Vagina (tissue), 2 donors: ENCODE data around the gene FMNL2. TPM values are rescaled to one million over a fixed set of nuclear protein-coding genes. Genes with fewer than 3 reads are reported as not detected.
A peak's percentile ranks its signal among the peaks of the same experiment; 100 is the strongest.

Source experiments
- DNase-seq, 2 donors: peaks; one replicate each; pipeline ENCODE4 v3.0.0-alpha.2; 2017; ENCODE audit errors: extremely low spot score in 2 of 2
- H3K27ac ChIP-seq: fragments of 200-600 bp; sonication (generic); one replicate; pipeline ENCODE4 v1.5.1; 2019
- H3K27me3 ChIP-seq: fragments of 200-600 bp; sonication (generic); one replicate; pipeline ENCODE4 v1.5.1; 2019
- H3K36me3 ChIP-seq, 2 donors: fragments of 200-600 bp; sonication (generic); one replicate each; pipeline ENCODE4 v1.5.1; 2017 to 2019
- H3K4me1 ChIP-seq: fragments of 200-600 bp; sonication (generic); one replicate; pipeline ENCODE4 v1.5.1; 2019
- H3K4me3 ChIP-seq, 2 donors: fragments of 200-600 bp; sonication (generic); 1 replicate in 1 of 2; 2 replicates in 1 of 2; pipeline ENCODE4 v1.5.1; 2016 to 2019
- H3K9me3 ChIP-seq: fragments of 200-600 bp; sonication (generic); one replicate; pipeline ENCODE4 v1.5.1; 2019
- POLR2A ChIP-seq, 2 donors: fragments of 450-650 bp; IDR thresholded peaks; one replicate each; pipeline ENCODE4 v1.6.1; 2017; ENCODE audit warnings: antibody characterized with exemption in 2 of 2, mild to moderate bottlenecking in 2 of 2, moderate library complexity in 2 of 2
- POLR2AphosphoS5 ChIP-seq, 2 donors: sonication (generic); formaldehyde crosslinking; IDR thresholded peaks; one replicate each; pipeline ENCODE4 v1.9.0; 2017; ENCODE audit warnings: antibody characterized with exemption in 2 of 2, mild to moderate bottlenecking in 2 of 2, low read depth in 1 of 2; ENCODE audit not compliant: insufficient read depth in 1 of 2
- intact Hi-C: fragments of 100-400 bp; cut with DNase I; formaldehyde crosslinking; loops from one replicate; pipeline ENCODE4 v1.15.1; 2023
- total RNA-seq: library from RNA; depleted of rRNA; stranded (reverse); fragments of >200 nt; gene quantifications from one replicate; pipeline ENCODE4 v1.2.3, GENCODE V29; 2016
- TF ChIP-seq, protein P1 (sequence below), 3 experiments: fragments of 450-650 bp in 2 of 3; fragments of 200-600 bp in 1 of 3; sonication (generic) in 1 of 3; IDR thresholded peaks; one replicate each; pipeline ENCODE4 v1.5.1; 2017 to 2019; ENCODE audit warnings: antibody characterized with exemption in 3 of 3, mild to moderate bottlenecking in 2 of 3, moderate library complexity in 2 of 3

Gene FMNL2
- total RNA-seq, 1 donor from 2014 or later: 35.4 TPM

DNA sequence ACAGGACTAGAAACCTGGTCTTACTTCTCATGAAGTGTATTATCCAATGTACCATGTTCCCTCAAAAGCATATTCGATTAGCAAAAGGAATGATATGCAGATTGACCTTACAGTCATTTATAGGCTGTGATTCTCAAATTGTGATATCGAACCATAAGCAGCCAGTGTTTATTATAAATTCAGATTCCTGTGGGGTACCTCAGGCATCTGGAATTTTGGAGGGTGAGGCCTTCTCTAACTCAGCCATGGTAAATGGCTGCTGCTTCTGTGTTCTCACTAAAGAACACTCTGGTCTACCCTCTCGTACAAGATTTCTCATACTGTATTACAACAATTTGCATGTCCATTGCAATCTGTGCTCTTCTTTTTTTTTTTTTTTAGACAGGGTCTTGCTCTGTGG is 297.8 kb downstream of the FMNL2 start:
- DNase-seq: no peak

DNA sequence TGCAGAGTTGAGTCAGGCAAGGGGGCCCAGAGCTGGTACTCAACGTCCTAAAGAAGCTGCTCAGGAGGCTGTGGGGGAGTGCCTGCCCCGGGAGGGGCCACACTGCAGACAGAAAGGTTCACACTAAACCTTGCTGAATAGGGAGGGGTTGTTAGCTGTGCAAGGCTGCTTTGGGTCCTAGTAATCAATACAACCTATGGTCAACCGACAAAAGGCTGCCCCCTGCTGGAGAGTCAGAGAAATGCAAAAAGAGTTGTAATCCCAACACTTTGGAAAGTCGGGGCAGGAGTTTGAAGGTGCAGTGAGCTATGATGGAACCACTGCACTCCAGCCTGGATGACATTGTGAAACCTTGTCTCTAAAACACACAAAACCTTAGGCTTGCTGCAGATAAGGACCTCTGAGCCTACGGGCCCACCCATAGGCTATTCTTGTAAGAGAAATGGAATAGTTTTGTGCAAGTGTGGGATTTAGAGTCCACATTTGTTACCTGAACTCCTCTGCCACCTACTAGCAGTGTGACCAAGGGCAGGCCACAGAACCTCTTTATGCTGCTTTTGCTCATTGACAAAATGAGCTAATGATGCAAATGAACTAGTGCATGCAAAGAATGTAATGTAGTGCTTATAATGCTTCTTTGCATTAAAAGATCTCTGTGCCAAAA is 300.8 kb downstream of the FMNL2 start:
- DNase-seq: no peak
- no peak overlapping the region for H3K4me3 ChIP-seq
- H3K9me3 ChIP-seq: no peaks in the 10 kb centered on the region
- no peak overlapping the region for H3K27ac ChIP-seq
- peaks cover 0 to 44% of the 10 kb centered on the region in 2 donors for H3K36me3 ChIP-seq
- TF ChIP-seq, protein P1, sequence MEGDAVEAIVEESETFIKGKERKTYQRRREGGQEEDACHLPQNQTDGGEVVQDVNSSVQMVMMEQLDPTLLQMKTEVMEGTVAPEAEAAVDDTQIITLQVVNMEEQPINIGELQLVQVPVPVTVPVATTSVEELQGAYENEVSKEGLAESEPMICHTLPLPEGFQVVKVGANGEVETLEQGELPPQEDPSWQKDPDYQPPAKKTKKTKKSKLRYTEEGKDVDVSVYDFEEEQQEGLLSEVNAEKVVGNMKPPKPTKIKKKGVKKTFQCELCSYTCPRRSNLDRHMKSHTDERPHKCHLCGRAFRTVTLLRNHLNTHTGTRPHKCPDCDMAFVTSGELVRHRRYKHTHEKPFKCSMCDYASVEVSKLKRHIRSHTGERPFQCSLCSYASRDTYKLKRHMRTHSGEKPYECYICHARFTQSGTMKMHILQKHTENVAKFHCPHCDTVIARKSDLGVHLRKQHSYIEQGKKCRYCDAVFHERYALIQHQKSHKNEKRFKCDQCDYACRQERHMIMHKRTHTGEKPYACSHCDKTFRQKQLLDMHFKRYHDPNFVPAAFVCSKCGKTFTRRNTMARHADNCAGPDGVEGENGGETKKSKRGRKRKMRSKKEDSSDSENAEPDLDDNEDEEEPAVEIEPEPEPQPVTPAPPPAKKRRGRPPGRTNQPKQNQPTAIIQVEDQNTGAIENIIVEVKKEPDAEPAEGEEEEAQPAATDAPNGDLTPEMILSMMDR (IDR thresholded peaks at IDR 0.05): peak; percentile 47 to 84 (median 68)
- TF ChIP-seq POLR2A (IDR thresholded peaks at IDR 0.05): no peak
- no peaks in the 10 kb centered on the region for H3K27me3 ChIP-seq
- no peaks in the 10 kb centered on the region for H3K4me1 ChIP-seq
- intact Hi-C loops: loop anchor here (5.0 kb wide), 1 partner anchor 443 kb away; no protein-coding TSS in a partner anchor

More for the DNA sequence above, 297.8 kb downstream of the FMNL2 start:
- no peaks in the 10 kb centered on the region for H3K4me1 ChIP-seq
- no peak overlapping the region for H3K4me3 ChIP-seq
- no peak overlapping the region for H3K27ac ChIP-seq
- H3K27me3 ChIP-seq: no peaks in the 10 kb centered on the region
- H3K36me3 ChIP-seq: peaks cover 0 to 35% of the 10 kb centered on the region in 2 donors
- intact Hi-C loops: no loop called here
- TF ChIP-seq POLR2AphosphoS5 (IDR thresholded peaks at IDR 0.05; ENCODE audit: insufficient read depth in 1 of 2, low read depth in 1 of 2) (no peak), POLR2A (IDR thresholded peaks at IDR 0.05) (no peak)
- TF ChIP-seq, protein P1 (IDR thresholded peaks at IDR 0.05): no peak
- no peaks in the 10 kb centered on the region for H3K9me3 ChIP-seq

DNA sequence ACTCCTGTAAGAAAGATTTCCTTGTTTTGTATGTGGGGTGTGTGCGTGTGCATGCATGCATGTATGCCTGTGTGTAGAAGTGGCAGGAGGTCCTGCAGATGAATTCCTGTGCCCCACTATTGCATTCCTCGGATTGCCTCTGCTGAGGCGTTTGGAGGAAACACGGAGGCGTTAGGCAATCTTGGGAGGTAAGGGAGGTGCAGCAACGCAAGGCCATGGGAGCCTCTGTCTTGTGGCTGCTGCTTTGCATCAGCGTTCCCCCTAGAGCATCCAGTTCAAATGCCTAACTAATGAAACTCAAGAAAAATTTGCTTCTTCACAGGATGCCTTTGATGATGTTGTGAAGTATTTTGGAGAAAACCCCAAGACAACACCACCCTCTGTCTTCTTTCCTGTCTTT is 302.3 kb downstream of the FMNL2 start:
- intact Hi-C loops: loop anchor here (5.0 kb wide), 1 partner anchor 445 kb away; no protein-coding TSS in a partner anchor
- Histone ChIP-seq H3K4me3 (no peak overlapping the region), H3K27ac (no peak overlapping the region), H3K36me3 (peaks cover 0 to 46% of the 10 kb centered on the region in 2 donors), H3K27me3 (no peaks in the 10 kb centered on the region), H3K9me3 (no peaks in the 10 kb centered on the region), H3K4me1 (no peaks in the 10 kb centered on the region)
- TF ChIP-seq POLR2A (IDR thresholded peaks at IDR 0.05) (no peak), POLR2AphosphoS5 (IDR thresholded peaks at IDR 0.05; ENCODE audit: insufficient read depth in 1 of 2, low read depth in 1 of 2) (no peak)
- TF ChIP-seq, protein P1 (IDR thresholded peaks at IDR 0.05): no peak
- DNase-seq: no peak

DNA sequence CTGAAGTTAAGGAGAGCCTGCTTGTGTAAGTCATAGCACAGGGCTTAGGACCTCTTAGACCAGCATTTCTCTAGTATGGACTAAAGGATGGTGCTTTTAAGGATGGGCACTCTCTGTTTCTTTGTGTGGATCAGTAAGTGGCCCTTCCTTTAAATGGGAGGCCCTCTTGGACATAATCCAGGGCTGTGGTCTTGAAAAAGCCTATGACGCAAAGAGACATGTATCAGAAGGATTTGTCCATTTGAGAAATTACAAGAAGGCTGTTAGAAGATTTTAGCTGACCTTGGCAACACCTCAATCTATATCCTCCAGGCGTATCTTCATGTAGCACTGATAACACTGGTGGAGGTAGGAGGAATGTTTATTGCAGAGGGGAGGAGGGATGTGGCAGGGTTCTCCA is 303.1 kb downstream of the FMNL2 start:
- no peak overlapping the region for H3K27ac ChIP-seq

More for the DNA sequence above, 303.1 kb downstream of the FMNL2 start:
- no peak overlapping the region for H3K4me3 ChIP-seq
- H3K36me3 ChIP-seq: peaks cover 0 to 41% of the 10 kb centered on the region in 2 donors
- intact Hi-C loops: loop anchor here (5.0 kb wide), 1 partner anchor 446 kb away; no protein-coding TSS in a partner anchor
- H3K4me1 ChIP-seq: no peaks in the 10 kb centered on the region
- DNase-seq: no peak
- TF ChIP-seq POLR2A (IDR thresholded peaks at IDR 0.05) (no peak), POLR2AphosphoS5 (IDR thresholded peaks at IDR 0.05; ENCODE audit: insufficient read depth in 1 of 2, low read depth in 1 of 2) (no peak)
- TF ChIP-seq, protein P1 (IDR thresholded peaks at IDR 0.05): no peak
- H3K9me3 ChIP-seq: no peaks in the 10 kb centered on the region
- H3K27me3 ChIP-seq: no peaks in the 10 kb centered on the region
